HepG2 (cell line): ENCODE measurements around the gene MRPS17.

Experiments used
- ADNP ChIP-seq: sonication (generic); formaldehyde crosslinking; IDR thresholded peaks from 2 replicates; pipeline ENCODE4 v1.4.0; 2020; ENCODE audit warnings: missing genetic modification reagents
- GATAD1 ChIP-seq: IDR thresholded peaks from 2 replicates; pipeline ENCODE4 v1.6.1; 2016; ENCODE audit warnings: missing genetic modification reagents, missing compliant biosample characterization
- HMG20A ChIP-seq: IDR thresholded peaks from 2 replicates; pipeline ENCODE4 v1.6.1; 2016; ENCODE audit warnings: borderline replicate concordance
- SMAD1 ChIP-seq: sonication (generic); formaldehyde crosslinking; IDR thresholded peaks from 2 replicates; pipeline ENCODE4 v1.4.0; 2020; ENCODE audit warnings: missing genetic modification reagents, low read depth, mild to moderate bottlenecking, borderline replicate concordance
- TARDBP ChIP-seq: sonication (generic); formaldehyde crosslinking; IDR thresholded peaks from 2 replicates; pipeline ENCODE4 v1.8.0; 2022; ENCODE audit warnings: mild to moderate bottlenecking, missing genetic modification reagents
- TCF7 ChIP-seq: sonication (generic); IDR thresholded peaks from 2 replicates; pipeline ENCODE4 v1.6.1; 2016; ENCODE audit warnings: antibody characterized with exemption, low read depth
- WIZ ChIP-seq: sonication (generic); formaldehyde crosslinking; IDR thresholded peaks from 2 replicates; pipeline ENCODE4 v1.5.1; 2020; ENCODE audit warnings: mild to moderate bottlenecking, missing genetic modification reagents
- ZNF205 ChIP-seq: IDR thresholded peaks from 2 replicates; pipeline ENCODE4 v1.6.1; 2018; ENCODE audit warnings: missing biosample characterization, missing genetic modification reagents
- ZNF263 ChIP-seq: sonication (generic); formaldehyde crosslinking; IDR thresholded peaks from 2 replicates; pipeline ENCODE4 v1.4.0; 2020; ENCODE audit warnings: missing genetic modification reagents
- ZNF747 ChIP-seq: sonication (generic); formaldehyde crosslinking; IDR thresholded peaks from 2 replicates; pipeline ENCODE4 v1.8.1; 2023; ENCODE audit warnings: missing genetic modification reagents, mild to moderate bottlenecking, borderline replicate concordance
- TF ChIP-seq, protein P1 (sequence below): sonication (generic); formaldehyde crosslinking; IDR thresholded peaks from 2 replicates; pipeline ENCODE4 v1.5.0; 2020; ENCODE audit warnings: mild to moderate bottlenecking, missing genetic modification reagents, moderate library complexity
- TF ChIP-seq, protein P2 (sequence below): sonication (generic); formaldehyde crosslinking; IDR thresholded peaks from 2 replicates; pipeline ENCODE4 v1.4.0; 2020; ENCODE audit warnings: mild to moderate bottlenecking, low read depth, missing genetic modification reagents
- TF ChIP-seq, protein P3 (sequence below): sonication (generic); formaldehyde crosslinking; IDR thresholded peaks from 2 replicates; pipeline ENCODE4 v1.9.0; 2021; ENCODE audit warnings: missing genetic modification reagents, mild to moderate bottlenecking, borderline replicate concordance

DNA sequence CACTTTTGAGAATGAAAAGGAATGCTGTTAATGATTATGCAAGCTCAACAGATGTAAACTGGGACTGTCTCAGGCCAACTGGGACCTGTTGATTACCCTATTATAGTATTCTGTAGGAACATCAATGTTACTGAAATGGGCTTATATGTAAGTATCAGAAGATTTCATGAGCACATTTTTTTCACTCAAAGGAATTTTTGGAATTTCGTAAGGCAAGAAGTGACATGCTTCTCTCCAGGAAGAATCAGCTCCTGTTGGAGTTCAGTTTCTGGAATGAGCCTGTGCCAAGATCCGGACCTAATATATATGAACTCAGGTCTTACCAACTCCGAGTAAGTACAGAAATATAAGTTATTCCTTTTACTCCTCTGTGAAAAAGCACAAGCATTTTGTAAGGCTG lies 31.9 kb downstream of the MRPS17 start:
- TF ChIP-seq, protein P1, sequence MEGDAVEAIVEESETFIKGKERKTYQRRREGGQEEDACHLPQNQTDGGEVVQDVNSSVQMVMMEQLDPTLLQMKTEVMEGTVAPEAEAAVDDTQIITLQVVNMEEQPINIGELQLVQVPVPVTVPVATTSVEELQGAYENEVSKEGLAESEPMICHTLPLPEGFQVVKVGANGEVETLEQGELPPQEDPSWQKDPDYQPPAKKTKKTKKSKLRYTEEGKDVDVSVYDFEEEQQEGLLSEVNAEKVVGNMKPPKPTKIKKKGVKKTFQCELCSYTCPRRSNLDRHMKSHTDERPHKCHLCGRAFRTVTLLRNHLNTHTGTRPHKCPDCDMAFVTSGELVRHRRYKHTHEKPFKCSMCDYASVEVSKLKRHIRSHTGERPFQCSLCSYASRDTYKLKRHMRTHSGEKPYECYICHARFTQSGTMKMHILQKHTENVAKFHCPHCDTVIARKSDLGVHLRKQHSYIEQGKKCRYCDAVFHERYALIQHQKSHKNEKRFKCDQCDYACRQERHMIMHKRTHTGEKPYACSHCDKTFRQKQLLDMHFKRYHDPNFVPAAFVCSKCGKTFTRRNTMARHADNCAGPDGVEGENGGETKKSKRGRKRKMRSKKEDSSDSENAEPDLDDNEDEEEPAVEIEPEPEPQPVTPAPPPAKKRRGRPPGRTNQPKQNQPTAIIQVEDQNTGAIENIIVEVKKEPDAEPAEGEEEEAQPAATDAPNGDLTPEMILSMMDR (CRISPR knock-in tag), result no peak
- TF ChIP-seq TCF7 (no peak), TARDBP (CRISPR knock-in tag) (no peak), ADNP (CRISPR knock-in tag) (no peak), ZNF205 (no peak), WIZ (CRISPR knock-in tag) (no peak), ZNF747 (no peak), HMG20A (CRISPR knock-in tag) (no peak), ZNF263 (CRISPR knock-in tag) (no peak), GATAD1 (no peak), SMAD1 (CRISPR knock-in tag) (no peak)
- TF ChIP-seq, protein P2, sequence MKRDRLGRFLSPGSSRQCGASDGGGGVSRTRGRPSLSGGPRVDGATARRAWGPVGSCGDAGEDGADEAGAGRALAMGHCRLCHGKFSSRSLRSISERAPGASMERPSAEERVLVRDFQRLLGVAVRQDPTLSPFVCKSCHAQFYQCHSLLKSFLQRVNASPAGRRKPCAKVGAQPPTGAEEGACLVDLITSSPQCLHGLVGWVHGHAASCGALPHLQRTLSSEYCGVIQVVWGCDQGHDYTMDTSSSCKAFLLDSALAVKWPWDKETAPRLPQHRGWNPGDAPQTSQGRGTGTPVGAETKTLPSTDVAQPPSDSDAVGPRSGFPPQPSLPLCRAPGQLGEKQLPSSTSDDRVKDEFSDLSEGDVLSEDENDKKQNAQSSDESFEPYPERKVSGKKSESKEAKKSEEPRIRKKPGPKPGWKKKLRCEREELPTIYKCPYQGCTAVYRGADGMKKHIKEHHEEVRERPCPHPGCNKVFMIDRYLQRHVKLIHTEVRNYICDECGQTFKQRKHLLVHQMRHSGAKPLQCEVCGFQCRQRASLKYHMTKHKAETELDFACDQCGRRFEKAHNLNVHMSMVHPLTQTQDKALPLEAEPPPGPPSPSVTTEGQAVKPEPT (CRISPR knock-in tag), result no peak
- TF ChIP-seq, protein P3, sequence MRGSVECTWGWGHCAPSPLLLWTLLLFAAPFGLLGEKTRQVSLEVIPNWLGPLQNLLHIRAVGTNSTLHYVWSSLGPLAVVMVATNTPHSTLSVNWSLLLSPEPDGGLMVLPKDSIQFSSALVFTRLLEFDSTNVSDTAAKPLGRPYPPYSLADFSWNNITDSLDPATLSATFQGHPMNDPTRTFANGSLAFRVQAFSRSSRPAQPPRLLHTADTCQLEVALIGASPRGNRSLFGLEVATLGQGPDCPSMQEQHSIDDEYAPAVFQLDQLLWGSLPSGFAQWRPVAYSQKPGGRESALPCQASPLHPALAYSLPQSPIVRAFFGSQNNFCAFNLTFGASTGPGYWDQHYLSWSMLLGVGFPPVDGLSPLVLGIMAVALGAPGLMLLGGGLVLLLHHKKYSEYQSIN, result no peak
